NCI-H1048 (cell line): ENCODE measurements around the gene RIPOR2.
"Not testable (repeated sequence)": the region's sequence is repeated elsewhere in the genome, so short reads cannot be mapped to it uniquely, and the experiment has no call there.

Source experiments
- DNase-seq: peaks from one replicate; lab custom pipeline; 2025; lab: John Stamatoyannopoulos, UW

Gene RIPOR2

DNA sequence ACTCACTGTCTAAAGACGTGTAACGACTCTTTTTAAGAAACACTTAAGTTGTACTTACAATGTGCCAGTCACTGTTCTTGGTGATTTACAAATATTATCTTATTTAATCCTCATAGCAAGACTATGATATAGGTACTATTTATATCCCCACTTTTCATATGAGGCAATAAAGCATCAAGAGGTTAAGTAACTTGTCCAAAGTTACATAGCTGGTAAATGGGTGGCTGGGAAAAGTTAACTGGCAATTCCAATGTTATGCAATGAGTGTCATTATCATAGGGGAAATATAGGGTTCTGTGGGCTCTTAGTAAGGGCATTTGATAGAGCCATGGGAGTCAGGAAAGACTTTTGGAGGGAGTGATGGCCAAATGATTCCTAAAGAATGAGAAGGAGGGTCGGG, 21.4 kb upstream of the RIPOR2 start:
- no peak for DNase-seq

DNA sequence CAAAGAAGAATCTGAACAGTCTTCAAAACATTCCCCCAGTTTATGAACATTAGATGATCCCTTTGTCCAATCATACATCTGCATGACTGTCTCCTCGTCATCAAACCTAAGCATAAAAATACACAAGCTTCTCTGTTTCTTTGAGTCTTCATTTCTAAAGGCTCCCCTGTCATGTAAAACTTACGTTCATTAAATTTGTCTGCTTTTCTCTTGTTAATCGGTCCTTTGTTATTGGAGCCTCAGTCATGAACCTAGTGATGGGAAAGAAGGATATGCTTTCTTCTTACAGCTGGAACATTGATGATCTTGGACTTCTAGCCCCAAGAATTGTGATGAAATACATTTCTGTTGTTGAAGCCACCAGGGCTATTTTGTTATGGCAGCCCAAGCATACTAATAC, 18.0 kb upstream of the RIPOR2 start:
- no peak for DNase-seq

DNA sequence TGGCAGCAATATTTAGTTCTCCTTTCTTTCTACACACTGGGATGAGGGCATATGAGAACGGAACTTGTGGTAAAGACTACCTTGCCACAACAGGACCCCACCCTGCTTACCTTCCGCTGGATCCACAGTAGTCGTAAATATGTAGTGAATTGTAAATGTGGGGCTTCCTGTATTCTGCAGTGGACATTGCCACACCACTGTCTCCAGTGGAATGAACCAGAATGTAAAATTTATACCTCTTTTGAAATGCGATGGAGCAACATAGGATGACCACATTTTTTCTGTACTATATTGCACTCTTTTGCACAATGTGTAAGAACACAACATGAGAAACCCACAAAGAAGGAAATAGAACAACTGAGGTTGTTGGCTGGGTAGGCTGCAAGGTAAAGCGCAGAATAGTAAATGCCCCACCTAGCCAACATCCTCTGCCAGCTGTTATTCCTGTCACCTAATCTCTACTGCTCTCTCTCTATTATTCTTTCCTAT, 16.1 kb upstream of the RIPOR2 start:
- no peak for DNase-seq

DNA sequence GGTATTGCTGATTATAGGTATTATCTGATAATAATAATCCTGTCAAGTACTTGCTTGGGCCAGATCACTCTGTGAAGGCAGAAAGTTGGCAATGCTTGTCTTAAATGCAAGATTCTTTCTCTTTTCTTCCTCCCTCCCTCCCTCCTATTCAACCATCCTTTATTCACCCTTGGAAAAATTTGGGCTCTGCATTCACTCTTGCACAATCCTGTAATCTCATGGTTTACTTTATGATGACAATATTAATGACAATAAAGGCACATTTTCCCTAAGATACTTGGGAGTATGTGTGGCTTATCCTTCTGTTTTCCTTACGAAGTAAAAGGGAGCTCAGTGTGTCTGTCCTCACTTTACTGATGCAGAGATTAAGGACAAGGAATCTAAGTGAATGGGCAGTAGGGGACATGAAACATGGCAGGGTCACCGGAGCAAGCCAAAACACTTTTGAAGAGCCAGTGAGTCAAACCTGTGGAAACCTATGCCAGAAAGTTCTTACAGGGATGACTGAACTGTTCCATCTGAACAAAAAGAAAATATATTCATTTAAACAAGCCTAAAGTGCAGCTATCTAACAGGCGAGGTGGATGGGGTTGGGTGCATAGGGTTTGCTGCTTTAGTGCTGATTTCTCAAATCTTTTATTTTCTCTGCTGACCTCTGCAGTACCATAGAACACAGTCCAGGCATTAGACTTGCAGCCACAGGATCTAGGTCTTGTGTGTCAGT, 14.6 kb upstream of the RIPOR2 start:
- DNase-seq, result no peak

DNA sequence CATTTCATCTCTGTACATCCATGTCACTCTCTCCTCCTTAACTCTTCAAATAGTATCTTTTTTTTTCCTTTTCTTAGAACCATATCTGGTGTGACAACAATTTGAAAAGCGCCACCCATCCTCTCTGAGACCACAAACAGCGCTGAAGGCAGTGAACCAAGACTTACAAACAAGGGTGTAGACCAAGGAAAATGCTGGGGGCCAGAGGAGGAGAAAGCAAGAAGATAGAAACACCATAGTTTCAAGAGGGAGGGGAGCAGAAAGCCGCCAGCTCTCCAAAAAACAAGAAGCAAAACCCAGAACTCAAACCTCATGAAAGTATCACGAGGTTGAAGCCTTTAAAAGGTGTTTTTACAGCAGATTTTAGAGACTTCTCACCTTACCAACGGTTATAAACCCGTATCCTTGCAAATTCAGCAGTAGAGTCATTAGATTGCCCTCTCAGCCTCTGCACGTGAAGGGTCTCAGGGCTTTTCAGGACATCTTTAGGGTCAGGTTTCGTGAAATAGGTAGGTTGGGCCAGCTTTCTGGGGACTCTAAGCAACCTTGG, 13.3 kb upstream of the RIPOR2 start:
- DNase-seq, result no peak

DNA sequence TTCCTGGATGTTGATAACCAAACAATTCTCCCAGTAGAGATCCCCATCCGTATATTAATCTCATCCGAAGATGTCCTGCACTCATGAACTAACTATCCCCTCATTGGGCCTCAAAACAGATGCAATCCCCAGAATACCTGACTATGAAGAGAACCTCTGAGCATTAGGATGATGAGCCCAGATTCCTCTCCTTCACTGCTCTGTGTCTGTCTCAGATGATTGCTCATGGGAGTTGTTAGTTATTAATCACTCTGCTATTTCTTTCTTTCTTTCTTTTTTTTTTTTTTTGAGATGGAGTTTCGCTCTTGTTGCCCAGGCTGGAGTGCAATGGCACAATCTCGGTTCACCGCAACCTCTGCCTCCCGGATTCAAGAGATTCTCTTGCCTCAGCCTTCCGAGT, 12.5 kb upstream of the RIPOR2 start:
- not testable (repeated sequence) for DNase-seq

DNA sequence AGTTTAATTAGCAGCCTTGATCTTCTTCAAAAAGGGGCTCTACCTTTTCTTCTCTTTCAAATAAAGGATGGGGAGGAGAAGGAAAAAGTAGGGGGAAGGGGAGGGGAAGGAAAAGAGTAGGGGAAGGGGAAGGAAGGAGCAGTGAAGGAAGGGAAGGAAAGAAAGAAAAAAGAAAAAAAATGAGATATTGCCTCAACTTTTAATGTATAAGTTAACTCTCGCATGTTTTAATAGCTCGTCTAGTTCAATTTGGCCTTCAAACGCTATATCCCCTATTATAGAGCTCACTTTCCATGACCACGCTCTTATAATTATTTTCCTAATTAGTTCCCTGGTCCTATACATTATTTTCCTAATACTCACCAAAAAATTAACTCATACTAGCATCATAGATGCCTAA, 11.9 kb upstream of the RIPOR2 start:
- no peak for DNase-seq

DNA sequence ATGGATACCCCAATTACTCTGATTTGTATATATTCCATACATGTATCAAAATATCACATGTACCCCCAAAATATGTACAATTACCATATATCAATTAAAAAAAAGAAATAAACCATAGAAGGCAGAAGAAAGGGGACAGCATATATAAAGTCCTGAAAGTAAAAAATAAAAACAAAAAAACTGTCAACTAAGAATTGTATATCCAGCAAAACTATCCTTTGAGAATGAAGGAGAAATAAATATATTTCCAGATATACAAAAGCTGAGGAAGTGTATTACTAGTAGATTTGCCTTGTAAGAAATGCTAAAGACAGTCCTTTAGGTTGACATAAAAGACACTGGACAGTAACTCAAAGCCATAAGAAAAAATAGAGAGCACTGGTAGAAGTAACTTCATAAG, 9.3 kb upstream of the RIPOR2 start:
- DNase-seq, result no peak

DNA sequence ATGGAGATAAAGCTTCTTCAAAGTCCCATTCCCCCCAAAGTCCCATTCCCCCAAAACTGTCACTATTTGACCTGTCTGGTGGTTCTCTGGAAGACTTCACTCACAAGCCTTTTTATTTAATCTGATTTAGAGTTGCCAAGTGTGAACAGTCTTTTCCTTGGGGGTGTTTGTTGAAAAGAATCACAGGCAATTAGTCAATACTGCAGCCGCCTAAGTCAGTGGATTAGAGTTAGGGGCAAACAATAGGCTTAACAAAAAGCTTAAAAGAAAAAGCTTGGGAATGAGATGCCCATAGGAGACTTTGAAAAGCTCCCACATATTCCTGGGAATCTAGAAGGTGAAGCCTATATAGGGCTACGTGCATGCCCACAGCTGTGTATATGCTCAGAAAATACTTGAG, 8.0 kb upstream of the RIPOR2 start:
- DNase-seq, result no peak

DNA sequence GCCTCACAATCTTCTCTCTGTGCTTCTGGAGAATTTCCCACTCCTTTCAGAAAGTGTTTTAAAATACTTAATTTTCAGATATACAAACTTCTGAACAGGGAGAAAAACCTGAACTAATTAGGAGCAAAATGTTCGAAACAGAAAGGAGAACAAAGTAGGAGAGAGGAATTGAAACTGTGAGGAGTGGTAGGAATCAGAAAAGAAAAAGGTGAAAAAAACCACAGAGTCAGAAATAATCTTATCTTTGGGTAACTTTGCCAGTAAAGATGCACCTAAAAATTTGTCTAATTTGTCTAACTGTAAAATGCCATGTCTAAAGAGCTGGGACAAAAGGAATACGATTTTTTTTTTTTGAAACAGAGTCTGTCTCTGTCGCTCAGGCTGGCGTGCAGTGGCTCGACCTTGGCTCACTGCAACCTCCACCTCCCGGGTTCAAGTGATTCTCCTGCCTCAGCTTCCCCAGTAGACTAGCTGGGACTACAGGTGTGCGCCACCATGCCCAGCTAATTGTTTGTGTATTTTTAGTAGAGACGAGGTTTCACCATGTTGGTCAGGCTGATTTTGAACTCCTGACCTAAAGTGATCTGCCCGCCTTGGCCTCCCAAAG, 4.7 kb upstream of the RIPOR2 start:
- DNase-seq, result no peak

DNA sequence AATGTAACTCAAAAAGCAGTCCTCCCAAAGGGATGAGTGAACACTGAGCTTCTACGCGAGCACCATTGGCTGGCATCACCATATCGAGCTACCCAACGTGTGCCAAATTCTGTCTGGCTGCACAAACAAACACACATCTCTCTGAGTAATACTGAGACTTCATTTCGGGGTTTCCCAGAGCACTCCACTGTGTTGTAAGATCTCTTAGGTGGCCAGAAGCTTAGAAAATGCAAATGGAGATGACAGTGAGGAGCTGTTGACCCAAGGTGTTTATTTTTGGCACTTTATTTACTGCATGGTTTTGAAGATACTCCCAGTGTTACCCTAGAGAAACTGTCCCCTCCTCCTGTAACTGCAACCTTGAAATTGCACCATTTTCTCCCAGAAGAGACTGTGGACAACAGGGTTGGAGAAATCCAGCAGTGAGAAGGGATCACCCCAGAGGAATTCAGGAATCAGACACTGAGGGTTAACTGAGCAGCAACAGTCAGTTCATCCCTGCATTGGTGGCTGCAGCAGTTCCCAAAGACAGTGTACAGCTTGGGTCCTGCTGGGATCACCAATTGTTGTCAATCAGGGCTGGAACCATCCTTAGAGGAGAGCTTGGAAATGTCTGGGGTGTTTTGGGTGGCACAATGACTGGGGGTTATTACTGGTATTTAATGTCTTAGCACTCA, 1.0 kb upstream of the RIPOR2 start:
- DNase-seq, result no peak

DNA sequence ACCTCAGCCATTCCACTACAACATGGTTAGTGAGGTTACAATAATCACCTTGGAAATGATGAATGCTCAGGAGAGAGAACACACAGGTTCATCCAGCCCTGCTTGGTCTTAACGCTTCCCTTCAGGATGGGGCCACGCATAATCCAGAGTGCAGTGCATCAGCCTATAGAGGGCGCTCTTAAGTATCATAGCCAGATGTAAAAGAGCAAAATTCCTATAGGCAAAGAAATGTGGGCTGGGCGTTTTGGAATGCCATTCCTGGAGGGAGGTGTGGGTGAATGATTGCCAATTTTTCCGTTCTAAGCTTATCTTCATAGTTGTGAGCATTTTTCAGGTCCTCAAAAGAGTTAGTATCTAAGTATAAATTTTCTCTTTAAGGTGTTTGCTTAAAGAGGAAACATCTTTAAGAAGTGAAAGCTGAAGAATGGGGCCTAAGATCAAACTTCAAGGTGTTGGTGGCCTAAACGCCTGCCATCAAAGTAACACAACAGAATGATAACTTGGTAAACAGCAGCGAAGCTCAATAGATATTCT, 1.8 kb downstream of the RIPOR2 start:
- DNase-seq, result no peak

DNA sequence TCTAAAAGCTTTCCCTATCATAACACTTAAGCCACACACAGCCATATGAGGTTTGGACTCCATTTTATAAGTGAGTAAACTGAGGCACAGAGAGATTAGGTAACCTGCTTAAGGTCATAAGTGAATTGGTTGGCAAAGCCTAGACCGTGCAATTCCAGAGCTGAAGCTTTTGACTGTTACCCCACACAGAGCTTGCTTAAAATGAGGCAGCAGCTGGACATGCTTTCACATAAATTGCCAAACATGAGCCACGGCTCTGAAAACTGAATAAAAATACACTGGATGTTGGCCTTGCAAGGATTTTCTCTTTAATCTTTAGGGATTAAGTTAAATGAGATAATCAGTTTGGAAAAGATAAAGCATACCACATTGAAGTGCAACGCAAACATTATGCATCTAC, 2.5 kb downstream of the RIPOR2 start:
- no peak for DNase-seq

DNA sequence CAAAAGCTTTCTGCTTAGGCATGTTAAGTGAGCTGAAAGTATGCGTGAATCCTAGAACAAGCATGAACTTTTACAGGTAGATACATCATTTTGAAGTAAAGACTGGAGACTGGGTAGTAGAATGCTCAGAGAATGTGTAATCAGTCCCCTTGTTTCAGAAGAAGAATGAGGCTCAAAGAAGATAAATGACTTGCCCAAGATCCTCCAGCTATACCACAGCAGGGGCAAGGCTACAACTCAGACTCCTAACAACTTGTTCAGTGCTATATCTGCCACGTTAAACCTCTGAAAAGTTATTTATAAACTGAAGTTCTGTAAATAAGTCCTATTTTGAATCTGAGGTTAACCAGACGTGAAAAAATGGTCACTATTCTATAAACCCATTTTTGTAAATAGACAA, 2.9 kb downstream of the RIPOR2 start:
- no peak for DNase-seq

DNA sequence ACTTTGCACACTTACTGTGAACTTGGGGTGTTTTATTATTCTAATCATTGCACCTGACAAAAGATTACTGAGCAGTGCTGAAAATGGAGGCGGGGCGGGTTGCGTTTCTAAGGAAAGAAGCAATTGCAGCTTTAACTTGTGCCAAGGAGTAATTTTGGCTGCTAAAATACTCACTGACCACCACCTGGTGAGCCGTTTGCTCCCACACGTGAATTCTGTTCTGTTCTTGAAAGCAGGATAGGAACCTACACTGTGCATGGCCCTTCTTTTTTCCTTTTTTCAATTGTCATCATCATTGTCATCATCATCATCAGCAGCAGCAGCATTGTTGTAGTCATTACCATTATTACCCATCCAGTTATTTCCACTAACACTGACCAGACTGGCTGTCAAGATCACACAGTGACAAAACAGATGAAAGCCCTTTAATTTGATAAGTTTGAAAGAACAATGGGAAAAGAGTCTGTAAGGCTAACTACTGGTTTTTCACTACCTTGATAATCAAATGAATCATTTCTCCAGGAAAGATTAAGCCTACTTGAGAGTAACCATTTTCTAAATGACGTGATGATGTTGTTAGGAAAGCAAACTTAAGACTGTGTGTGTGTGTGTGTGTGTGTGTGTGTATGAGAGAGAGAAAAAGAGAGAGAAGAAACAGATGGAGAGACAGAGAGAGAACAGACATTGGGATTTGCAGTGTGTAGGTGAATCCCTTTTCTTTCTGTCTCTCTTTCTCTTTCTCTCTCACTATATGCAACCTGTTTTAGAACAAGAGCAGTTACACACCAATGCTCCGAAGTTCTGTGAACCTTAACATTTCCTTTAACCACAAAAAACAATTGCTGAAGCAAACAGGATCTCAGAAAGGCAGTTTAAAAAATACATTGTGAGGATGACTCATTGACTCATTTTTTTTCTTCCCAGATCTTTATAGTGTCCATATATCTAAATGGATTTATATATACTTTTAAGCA, 3.8 kb downstream of the RIPOR2 start:
- no peak for DNase-seq

DNA sequence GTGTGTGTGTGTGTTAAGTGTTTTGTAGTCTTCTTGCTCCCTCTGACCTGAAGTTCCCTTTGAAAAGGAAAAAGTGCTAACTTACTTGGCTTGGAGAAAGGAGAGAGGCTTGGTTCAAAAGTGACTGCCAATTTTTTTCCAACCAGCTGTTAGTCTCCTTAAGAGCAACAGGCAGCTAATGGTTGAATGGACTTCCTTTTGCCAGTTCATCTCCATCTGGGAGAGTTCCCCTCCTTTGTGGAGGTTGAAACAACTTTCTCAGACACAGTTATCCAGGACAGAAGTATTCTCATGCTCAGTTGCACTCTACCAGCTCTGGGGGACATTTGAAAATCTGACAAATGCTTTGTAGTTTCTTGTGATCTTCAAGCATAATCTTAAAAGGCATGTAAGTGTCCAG, 4.5 kb downstream of the RIPOR2 start:
- no peak for DNase-seq

DNA sequence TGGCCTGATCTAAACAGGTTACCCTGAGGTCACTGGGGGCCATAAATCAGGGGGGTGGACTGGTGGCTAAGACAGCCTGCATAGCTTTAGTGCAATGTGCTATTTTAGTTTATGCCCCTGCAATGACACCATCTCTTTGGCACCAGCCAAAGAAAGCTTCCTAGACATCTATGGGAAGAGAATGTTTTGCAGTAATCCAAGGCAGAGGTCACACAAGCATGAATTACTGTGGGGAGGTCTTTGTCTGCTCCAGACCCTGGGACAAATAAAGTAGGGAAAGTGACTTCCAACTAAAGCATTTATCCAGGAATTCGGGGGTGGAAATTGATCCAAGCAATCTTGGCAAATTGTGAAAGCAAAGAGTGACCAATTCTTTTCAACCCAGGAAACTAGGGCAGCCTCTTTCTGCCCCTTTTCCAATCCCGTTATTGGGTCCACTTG, 5.3 kb downstream of the RIPOR2 start:
- DNase-seq, result no peak

DNA sequence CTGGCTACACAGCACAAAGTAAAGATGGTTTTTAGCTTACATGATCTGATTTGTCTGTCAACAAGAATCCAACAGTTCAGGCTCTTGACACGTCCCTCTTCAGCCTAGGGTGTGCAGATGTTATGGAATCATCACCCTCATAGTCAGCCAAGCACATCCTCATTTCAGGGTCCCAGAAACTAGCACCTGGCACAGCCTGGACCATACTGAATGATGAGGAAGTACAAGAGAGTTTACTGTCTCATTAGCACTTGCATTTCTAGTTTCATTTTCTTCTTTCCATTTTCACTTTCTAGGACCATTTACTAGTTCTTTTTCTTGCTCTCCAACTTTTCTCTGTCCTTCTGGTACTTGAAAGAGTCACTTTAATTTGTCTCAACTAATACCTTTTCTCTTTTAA, 6.5 kb downstream of the RIPOR2 start:
- no peak for DNase-seq

DNA sequence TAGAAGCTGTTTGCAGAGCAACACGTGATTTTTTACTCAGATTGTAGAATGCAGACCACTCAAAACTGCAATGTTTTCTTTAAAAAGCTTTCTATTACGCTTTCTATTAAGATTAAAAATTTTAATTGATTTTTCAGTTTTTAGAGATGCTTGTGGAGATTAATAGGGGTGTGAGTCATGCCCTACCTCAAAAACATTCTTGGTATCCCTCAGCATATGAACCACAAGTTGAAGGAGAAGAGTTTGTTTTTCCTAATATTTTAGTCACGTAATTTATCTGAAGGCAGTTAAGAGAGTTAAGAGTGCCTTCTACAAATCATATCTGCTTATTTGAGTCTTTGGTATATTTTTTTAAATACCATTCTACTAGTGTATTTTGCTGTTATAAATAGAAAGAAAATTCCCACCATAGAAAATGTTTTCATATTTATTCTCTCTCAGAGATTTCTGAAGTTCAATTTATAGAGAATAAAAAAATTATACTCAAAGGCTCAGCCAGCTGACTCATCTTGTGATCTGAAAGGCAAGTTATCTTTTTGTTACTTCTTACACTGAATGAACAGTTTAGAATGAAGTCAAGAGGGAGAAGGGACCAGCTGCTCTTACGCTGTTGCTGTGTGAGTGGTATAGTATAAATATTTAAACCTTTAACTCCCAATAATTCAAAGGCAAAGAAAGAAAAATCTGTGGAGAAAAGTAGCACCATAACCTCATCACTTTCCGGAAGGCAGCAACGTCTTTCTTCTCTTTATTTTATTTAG, 7.6 kb downstream of the RIPOR2 start:
- no peak for DNase-seq

DNA sequence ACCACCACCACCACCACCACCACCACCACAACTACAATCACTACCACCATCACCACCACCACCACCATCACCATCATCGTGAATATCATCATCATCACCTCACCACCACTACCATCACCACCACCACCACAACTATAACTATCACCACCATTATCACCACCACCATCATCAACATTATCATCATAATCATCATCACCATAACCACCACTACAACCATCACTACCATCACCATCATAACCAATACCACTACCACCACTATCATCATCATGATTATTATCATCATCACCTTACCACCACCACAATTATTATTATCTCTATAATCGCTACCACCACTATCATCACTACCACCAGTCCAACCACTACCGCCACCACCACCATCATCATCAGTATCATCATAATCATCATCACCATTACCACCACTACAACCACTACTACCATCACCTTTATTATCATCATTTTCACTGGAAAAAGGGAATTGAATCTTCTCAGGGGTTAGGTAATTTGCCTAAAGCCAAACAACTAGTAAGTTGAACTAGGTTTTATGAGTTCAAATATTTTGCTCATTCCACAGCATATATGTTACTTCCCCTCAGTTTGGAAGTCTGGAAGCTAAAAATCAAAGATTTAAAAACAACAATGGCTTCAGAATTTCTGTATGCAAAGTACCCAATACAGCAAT, 8.3 kb downstream of the RIPOR2 start:
- DNase-seq, result no peak
